ENCODE data around the gene CLPSL2. TPM values are rescaled to one million over a fixed set of nuclear protein-coding genes. Genes with fewer than 3 reads are reported as not detected.

The CLPSL2 gene
- total and polyA plus RNA-seq, 2 donors (not counting 1 experiment from before 2014, with no cell fraction given), result not detected

DNA sequence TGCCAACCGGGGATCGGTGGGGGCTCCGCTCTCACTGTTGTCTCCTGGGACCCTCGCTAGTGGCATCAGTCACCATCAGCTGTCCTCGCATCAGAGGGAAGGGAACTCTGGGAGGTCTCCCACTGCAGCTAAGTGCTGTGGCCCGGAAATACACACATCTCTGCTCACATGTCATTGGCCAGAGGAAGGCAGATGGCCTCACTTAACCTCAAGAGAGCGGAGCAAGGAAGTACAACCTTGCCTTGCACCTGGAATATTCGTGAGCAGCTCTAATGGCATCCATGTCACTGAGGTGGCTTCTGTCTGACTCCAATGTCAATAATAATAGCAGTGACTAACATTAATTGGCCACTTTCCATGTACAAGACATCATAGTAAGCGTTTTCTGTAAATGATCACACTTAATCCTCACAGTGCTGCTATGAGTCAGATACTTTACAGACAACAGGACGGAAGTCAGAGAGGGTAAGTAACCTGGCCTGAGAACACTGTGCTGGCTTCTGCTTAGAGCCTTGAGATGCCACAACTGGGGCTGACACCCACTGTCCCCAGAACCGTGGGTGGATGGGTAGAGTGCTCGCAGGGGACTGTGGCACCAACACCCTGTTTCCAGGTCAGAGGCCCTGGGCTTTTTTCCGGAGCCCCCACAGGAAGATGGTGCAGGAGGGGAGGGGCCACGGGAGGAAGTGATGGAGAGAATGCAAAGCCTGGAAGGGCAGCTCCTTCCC lies 34.7 kb downstream of the CLPSL2 start:
- Histone ChIP-seq H3K9me3 (ENCODE audit: control extremely low read depth in 1 of 3, control insufficient read depth in 2 of 3, insufficient read depth in 1 of 3, low read length in 2 of 3) (peaks cover 0 to 16% (median 0%) of the 10 kb centered on the region in 3 donors), H3K36me3 (replicated peaks in 1 of 2; ENCODE audit: control extremely low read depth in 1 of 2, control insufficient read depth in 1 of 2, extremely low read depth in 1 of 2, insufficient read depth in 2 of 2, low read length in 1 of 2) (no peaks in the 10 kb centered on the region), H3K9ac (ENCODE audit: low read length) (no peak overlapping the region), H3K27me3 (replicated peaks in 1 of 4; ENCODE audit: control extremely low read depth in 1 of 4, control insufficient read depth in 3 of 4, insufficient read depth in 4 of 4, low read length in 3 of 4) (peaks cover 0 to 29% (median 1%) of the 10 kb centered on the region in 4 experiments), H3K4me1 (ENCODE audit: control insufficient read depth in 2 of 2, insufficient read depth in 2 of 2, low read length in 2 of 2) (no peaks in the 10 kb centered on the region), H3K27ac (ENCODE audit: low read length in 2 of 2) (no peak overlapping the region), H4K20me1 (ENCODE audit: control insufficient read depth, insufficient read depth, low read length, poor library complexity, severe bottlenecking) (no peaks in the 10 kb centered on the region), H3K4me3 (ENCODE audit: control extremely low read depth in 1 of 5, extremely low read depth in 1 of 5, insufficient read depth in 1 of 5, low read depth in 2 of 5, low read length in 4 of 5) (no peak overlapping the region), H3K4me2 (replicated peaks; ENCODE audit: low read depth, low read length, poor library complexity, severe bottlenecking) (no peak overlapping the region), H2AFZ (ENCODE audit: insufficient read depth, low read depth, low read length, poor library complexity, severe bottlenecking) (no peak overlapping the region), H3K79me2 (ENCODE audit: control insufficient read depth, insufficient read depth, low read length) (no peaks in the 10 kb centered on the region)
- Mint-ChIP-seq H3K27ac (no peak overlapping the region), H3K9me3 (ENCODE audit: insufficient read depth) (no peaks in the 10 kb centered on the region), H3K4me1 (no peaks in the 10 kb centered on the region), H3K27me3 (peaks cover 26% of the 10 kb centered on the region), H3K4me3 (no peak overlapping the region)
- POLR2A ChIA-PET, result no interaction called here
- intact Hi-C loops (cut with micrococcal nuclease), result no loop called here
- TF ChIP-seq EZH2 (IDR thresholded peaks at IDR 0.05; ENCODE audit: borderline replicate concordance, insufficient read depth, low read depth, low read length, poor library complexity, severe bottlenecking), result no peak
- TF ChIP-seq, protein P1, sequence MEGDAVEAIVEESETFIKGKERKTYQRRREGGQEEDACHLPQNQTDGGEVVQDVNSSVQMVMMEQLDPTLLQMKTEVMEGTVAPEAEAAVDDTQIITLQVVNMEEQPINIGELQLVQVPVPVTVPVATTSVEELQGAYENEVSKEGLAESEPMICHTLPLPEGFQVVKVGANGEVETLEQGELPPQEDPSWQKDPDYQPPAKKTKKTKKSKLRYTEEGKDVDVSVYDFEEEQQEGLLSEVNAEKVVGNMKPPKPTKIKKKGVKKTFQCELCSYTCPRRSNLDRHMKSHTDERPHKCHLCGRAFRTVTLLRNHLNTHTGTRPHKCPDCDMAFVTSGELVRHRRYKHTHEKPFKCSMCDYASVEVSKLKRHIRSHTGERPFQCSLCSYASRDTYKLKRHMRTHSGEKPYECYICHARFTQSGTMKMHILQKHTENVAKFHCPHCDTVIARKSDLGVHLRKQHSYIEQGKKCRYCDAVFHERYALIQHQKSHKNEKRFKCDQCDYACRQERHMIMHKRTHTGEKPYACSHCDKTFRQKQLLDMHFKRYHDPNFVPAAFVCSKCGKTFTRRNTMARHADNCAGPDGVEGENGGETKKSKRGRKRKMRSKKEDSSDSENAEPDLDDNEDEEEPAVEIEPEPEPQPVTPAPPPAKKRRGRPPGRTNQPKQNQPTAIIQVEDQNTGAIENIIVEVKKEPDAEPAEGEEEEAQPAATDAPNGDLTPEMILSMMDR (IDR thresholded peaks at IDR 0.05), result no peak
- no peak for DNase-seq
- CTCF ChIA-PET, result no interaction called here
- WGBS (ENCODE audit: insufficient coverage), result 87% methylated on average over 11 of the region's 14 CpGs
- no peak for ATAC-seq (ENCODE audit: low read depth)

DNA sequence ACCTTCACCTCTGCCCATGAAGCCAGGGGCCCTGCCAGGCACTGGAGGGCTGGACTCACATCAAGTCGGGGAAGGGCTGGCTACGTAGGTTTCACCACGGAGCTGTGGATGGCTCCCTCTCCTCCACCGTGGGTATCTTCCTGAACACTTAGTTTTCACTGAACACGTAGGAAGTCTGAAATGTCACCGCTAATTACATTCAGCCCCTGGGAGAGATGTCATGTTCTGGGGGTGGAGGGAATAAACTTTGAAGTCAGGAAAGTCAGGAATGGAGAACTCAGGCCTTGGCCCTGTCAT lies 35.2 kb downstream of the CLPSL2 start:
- CTCF ChIA-PET, result no interaction called here

More for the DNA sequence above, 35.2 kb downstream of the CLPSL2 start:
- WGBS (ENCODE audit: insufficient coverage), result 94% methylated on average over 4 of the region's 6 CpGs
- no peaks in the 10 kb centered on the region for H3K9me3 Mint-ChIP-seq (ENCODE audit: insufficient read depth)
- Histone ChIP-seq H3K79me2 (ENCODE audit: control insufficient read depth, insufficient read depth, low read length) (no peaks in the 10 kb centered on the region), H3K4me2 (replicated peaks; ENCODE audit: low read depth, low read length, poor library complexity, severe bottlenecking) (no peak overlapping the region), H3K4me1 (ENCODE audit: control insufficient read depth in 2 of 2, insufficient read depth in 2 of 2, low read length in 2 of 2) (no peaks in the 10 kb centered on the region), H4K20me1 (ENCODE audit: control insufficient read depth, insufficient read depth, low read length, poor library complexity, severe bottlenecking) (no peaks in the 10 kb centered on the region), H3K36me3 (replicated peaks in 1 of 2; ENCODE audit: control extremely low read depth in 1 of 2, control insufficient read depth in 1 of 2, extremely low read depth in 1 of 2, insufficient read depth in 2 of 2, low read length in 1 of 2) (no peaks in the 10 kb centered on the region), H3K9ac (ENCODE audit: low read length) (no peak overlapping the region), H3K4me3 (ENCODE audit: control extremely low read depth in 1 of 5, extremely low read depth in 1 of 5, insufficient read depth in 1 of 5, low read depth in 2 of 5, low read length in 4 of 5) (no peak overlapping the region), H3K27ac (ENCODE audit: low read length in 2 of 2) (no peak overlapping the region), H3K9me3 (ENCODE audit: control extremely low read depth in 1 of 3, control insufficient read depth in 2 of 3, insufficient read depth in 1 of 3, low read length in 2 of 3) (peaks cover 0 to 21% (median 0%) of the 10 kb centered on the region in 3 donors), H3K27me3 (replicated peaks in 1 of 4; ENCODE audit: control extremely low read depth in 1 of 4, control insufficient read depth in 3 of 4, insufficient read depth in 4 of 4, low read length in 3 of 4) (peaks cover 0 to 26% (median 1%) of the 10 kb centered on the region in 4 experiments), H2AFZ (ENCODE audit: insufficient read depth, low read depth, low read length, poor library complexity, severe bottlenecking) (no peak overlapping the region)
- H3K27me3 Mint-ChIP-seq, result peaks cover 21% of the 10 kb centered on the region
- no peak overlapping the region for H3K27ac Mint-ChIP-seq
- ATAC-seq (ENCODE audit: low read depth) (no peak), DNase-seq (no peak)
- H3K4me3 Mint-ChIP-seq, result no peak overlapping the region
- no peak for TF ChIP-seq EZH2 (IDR thresholded peaks at IDR 0.05; ENCODE audit: borderline replicate concordance, insufficient read depth, low read depth, low read length, poor library complexity, severe bottlenecking)
- TF ChIP-seq, protein P1 (IDR thresholded peaks at IDR 0.05), result no peak
- H3K4me1 Mint-ChIP-seq, result no peaks in the 10 kb centered on the region
- intact Hi-C loops (cut with micrococcal nuclease), result no loop called here
- POLR2A ChIA-PET, result no interaction called here
